ENCODE results near the gene WNT5A. TPM values are rescaled to one million over a fixed set of nuclear protein-coding genes. Genes with fewer than 3 reads are reported as not detected.

WNT5A gene
- total RNA-seq, 3 donors from 2014 or later: 7.0 to 54.7 (median 18.7) TPM

DNA sequence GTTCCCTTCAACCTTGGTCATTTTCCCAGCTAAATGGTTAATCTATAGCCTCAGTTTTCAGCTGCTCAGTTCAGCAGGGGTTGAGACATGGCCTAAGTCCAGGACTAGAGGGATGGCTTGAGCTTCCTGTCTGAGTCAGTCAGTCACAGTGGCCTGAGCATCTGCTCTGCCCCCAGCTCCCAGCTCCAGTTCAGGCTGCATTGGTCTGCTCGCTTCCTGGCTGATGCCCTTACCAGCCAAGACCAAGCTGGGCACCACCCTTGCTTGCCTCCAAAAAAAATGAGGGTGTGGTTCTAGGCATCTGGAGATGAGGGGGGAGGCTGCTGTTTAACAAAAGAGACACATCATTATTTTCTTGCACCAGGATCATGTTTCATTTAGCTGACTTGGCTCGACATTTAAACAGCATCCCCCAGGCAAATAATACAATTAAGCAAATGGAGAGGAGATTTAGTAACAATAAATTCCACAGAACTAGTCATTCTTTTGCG is 70.7 kb downstream of the WNT5A start:
- TF ChIP-seq CTCF (IDR thresholded peaks at IDR 0.05) (no peak), POLR2AphosphoS5 (IDR thresholded peaks at IDR 0.05) (no peak), POLR2A (IDR thresholded peaks at IDR 0.05) (no peak)
- no peak for DNase-seq (ENCODE audit: low spot score in 2 of 2)
- Histone ChIP-seq H3K4me3 (no peak overlapping the region), H3K27me3 (no peaks in the 10 kb centered on the region), H3K36me3 (no peaks in the 10 kb centered on the region), H3K27ac (no peak overlapping the region), H3K9me3 (peaks cover 4 to 10% of the 10 kb centered on the region in 2 donors), H3K4me1 (no peaks in the 10 kb centered on the region)
- intact Hi-C loops (cut with DNase I; ENCODE audit: low total_unique reads): no loop called here
